Measurements from ENCODE around the gene CNTF.
"Not testable (repeated sequence)": the region's sequence is repeated elsewhere in the genome, so short reads cannot be mapped to it uniquely, and the experiment has no call there.

The CNTF gene, protein sequence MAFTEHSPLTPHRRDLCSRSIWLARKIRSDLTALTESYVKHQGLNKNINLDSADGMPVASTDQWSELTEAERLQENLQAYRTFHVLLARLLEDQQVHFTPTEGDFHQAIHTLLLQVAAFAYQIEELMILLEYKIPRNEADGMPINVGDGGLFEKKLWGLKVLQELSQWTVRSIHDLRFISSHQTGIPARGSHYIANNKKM

DNA sequence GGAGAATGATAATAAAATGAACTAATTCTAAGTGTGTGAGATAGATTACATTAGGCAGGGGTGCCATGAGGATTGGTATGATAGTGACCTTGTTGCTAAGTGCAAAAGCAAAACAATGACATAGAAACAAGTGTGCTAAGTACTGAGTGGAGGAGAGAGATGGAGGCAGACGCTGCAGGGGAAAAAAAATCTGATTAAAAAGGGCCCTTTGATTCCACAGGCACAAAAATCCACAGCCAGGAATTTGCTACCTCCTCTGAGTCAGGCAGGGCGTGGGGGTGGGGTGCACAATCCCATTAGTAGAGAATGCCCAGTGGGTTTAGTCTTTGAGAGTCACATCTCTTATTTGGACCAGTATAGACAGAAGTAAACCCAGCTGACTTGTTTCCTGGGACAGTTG, at the start of gene CNTF:
Gene CNTF (plus strand): TSS at position 322 of the 400 bp plus-strand sequence. CDS start 88 bp downstream, outside the sequence.
- DNase-seq = no peak

DNA sequence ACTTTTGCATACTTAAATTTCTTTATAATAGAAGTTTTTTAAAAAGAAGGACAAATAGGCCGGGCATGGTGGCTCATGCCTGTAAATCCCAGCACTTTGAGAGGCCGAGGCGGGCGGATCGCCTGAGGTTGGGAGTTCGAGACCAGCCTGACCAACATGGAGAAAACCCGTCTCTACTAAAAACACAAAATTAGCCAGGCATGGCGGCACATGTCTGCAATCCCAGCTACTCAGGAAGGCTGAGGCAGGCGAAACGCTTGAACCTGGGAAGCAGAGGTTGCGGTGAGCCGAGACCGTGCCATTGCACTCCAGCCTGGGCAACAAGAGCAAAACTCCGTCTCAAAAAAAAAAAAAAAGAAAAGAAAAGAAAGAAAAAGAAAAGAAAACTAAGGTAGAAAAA, 49.6 kb upstream of the CNTF start:
- DNase-seq = not testable (repeated sequence)

DNA sequence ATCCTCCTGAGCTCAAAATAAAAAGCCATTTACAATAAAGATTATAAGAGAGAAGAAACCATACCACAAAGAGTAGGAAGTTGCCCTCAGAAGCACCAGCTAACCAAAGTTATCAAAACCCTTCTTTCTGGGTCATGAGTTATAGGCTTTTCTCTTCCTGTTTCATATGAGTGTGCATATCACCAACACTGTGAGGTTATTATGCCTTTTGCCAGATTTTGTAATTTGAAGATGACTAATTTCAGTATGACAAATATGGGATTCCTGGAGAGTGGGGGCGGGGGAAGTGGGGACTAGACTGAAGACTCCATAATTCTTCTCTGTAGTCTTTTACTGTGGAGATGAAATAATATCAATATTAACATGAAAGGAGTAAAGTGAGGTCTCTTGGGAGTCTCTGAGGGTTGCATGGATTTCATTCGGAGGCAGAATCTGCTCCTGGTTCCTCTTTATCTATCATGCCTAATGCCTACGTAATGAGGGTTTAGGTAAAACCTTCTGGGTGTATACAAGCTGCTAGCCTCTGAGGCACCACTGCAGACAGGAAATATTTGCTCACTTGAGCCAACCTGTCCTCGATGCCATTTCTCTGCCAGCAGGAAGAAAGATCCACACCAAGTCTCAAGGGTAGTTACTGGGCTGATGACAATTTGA, 48.9 kb upstream of the CNTF start:
- peak in 2 of 4 experiments; percentile 22 to 30 for DNase-seq

DNA sequence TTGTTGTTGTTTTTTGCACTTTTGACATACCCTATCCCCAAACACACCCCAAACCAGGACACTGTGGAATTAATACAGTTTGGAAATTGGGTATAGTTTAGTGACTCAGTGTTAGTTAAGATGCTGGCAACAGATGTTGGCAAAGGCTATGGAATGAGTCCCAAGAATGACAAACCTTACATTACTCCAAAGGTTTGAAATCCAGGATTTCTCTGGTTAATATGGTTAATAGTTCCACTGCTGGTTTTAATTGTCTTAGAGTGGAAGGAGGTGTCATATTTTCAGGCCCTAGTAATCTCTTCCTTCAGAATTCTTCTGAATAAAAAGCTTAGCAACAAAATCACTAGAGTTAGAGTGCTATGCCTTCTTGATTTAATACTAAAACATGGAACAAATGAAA, 47.6 kb upstream of the CNTF start:
- DNase-seq = no peak

DNA sequence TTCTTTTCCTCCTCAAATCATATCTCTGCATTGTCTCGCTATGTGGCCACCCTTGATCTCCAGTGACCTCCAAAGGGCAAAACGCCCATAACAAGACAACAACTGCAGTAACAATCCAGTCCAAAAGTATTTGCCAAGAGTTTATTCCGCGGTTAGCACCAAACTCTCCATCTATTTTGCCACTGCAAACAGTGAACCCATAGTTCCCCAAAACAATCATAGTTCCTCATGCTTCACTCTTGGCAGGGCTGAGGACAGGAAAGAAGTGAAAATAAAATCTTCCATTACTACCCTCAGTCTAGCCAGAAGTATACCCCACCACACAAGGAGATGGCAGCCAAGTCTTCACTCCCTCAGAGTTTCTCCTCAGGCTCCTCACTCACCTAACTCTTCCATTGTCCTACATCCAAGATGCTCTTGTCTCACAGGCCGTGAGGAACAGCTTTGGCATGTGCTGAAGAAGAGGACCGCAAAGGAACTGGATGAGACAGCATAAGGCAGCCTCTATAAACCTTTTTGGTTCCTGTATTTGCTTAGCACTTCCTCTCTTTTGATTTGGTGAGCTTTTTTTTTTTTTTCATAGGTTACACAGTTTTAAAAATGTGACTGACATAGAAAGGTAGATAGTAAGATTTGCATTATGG, 47.0 kb upstream of the CNTF start, which contains the start of gene LPXN:
Gene LPXN (minus strand): TSS at position 480 of the 644 bp plus-strand sequence. CDS start 84 bp downstream, at position 396.
- DNase-seq = peak in 1 of 4 experiments; percentile 18

DNA sequence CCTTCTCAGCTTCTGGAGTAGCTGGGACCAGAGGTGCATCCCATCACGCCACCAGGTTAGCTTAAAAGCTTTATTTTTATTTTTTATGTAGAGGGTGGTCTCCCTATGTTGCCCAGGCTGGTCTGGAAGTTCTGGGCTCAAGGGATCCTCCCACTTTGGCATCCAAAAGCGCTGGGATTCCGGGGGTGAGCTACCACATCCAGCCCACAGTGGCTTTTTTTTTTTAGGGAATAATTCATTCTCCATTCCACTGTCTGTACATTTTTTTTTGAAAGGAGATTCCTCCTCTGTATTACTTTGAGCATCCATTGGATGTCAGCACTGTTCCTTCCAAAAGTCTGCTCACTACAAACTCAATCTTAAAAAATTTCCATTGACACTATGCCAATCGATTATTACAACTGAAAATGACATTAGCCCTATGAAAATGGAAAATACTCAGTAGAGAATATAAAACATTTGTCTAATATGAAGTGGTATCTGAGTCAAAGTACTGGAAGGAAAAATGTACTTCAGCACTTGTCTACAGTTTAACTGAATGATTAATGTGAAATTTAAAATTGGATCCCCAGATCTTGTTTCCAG, 45.5 kb upstream of the CNTF start:
- DNase-seq = no peak

DNA sequence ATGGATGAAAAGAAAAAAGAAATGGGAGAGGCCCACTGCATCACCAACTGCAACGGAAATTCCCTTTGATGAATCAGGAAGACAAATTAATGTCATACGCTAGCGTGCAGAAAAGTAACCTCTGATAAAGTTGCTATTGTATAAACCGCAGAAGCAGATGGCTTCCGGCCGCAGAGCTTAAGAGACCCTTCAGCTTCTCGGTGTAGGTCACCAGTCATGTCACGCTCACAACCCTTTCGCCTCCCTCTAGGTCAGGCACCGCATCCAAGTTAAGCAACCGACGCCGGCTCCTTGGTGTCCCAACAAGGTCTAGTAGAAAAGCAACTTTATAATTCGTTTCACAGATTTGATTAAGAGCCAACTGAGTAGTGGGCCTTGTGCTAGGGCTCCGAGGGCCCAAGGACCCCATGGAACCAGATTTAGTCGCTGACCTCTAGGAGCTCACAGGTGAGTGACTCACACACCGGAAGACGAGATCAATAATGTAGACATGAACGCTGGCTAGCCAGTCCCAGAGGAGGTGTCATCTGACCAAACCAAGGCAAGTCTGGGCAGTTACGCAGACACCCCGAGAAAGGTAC, 44.8 kb upstream of the CNTF start:
- peak; percentile 55 to 71 (median 58) for DNase-seq

DNA sequence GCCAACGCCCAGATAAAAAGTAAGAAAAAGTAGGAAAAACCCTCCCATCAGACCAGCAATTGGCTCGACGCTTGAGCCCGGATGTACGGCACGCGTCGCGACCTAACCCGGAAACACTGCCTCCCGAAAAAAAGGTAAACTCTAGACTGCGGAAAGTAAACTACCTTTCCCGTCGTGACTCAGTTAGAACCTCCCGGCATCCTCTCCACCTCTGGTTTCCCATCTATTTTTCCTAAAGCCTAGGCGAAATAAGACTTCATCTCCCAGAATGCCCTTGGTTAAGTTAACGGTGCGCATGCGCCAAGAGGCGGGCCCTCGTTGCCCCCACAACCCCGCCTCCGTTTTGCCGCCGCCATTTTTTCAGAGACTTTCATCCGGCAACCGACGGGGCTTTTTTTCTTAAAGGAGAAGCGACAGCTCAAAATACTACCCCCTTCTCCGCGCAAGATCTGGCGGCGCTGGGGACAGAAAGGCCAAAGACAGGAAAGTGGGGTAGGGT, 44.3 kb upstream of the CNTF start:
- peak; percentile 81 to 86 (median 84) for DNase-seq

DNA sequence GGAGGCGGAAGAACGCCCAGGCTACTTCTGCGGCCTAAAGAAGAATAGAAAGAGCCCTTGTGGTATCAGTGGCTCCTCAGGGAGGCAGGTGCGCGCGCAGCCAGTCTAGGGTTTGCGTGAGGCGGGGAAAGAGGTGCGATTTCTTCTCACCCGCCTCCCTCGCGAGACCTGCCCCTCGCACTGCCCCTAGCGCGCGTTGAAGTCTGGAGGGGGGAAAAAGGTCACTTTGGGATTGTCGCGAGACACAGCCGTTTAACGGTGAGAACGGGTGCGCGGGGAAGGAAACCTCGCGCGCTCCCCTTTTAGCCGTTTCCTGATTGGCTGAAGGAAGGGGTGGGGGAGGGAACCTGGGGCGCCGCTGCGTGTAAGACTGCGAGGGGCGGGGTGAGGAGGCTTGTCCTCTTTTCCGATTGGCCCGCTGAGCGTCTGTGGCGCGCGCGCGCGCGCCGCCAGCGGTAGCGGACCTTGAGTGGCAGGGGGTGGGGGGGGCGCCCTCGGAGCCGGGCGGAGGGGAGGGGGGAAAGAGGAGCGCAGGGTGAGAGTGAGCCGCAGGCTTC, 43.8 kb upstream of the CNTF start, which contains the start of gene ZFP91:
Gene ZFP91 (plus strand): TSS at position 429 of the 557 bp plus-strand sequence. CDS start 219 bp downstream, outside the sequence.
- peak; percentile 94 to 97 (median 96) for DNase-seq

DNA sequence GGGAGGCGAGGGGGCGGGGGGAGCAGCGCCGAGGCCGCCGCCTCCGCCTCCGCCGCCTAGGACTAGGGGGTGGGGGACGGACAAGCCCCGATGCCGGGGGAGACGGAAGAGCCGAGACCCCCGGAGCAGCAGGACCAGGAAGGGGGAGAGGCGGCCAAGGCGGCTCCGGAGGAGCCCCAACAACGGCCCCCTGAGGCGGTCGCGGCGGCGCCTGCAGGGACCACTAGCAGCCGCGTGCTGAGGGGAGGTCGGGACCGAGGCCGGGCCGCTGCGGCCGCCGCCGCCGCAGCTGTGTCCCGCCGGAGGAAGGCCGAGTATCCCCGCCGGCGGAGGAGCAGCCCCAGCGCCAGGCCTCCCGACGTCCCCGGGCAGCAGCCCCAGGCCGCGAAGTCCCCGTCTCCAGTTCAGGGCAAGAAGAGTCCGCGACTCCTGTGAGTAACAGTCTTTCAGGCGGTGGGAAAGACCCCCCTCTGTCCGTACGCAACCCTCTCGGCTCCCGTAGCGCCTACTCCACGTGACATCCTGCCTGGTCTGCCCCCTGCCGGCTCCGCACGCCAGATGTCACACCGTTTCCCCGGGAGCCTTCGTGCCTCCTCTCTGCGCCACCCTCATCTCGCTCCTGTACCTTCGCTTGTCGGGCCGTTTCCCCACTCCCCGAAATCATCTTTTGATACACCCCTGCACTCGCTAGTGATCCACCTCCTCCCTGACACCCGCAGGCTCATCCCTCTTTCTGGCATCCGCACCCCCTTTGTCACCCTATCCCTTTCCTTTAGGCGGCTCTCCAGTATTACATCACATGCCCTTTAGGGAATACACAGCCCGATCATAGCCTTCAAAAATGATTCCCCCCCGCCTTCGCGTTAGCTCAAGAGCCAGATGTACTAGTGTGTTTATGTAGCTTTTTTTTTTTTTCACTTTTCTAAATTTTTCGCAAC, 43.0 kb upstream of the CNTF start:
- peak; percentile 79 to 86 (median 84) for DNase-seq

DNA sequence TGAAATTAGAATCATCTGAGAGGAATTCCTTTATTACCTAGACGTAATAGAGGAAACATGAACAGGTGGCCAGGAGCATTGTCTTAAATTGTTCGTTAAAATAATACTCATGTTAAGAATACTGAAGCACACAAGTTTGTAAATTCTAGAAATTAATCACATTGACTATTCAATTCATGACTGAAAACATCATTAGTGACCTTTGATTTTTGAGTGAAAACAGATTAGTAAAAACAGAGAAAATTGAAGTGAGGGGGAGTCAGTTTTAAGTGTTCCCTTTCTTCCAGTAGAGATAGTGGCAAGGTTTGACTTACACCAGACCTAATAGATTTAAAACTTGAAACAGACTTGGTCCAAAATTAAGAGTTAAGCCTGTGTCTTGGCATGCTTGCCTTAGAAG, 42.2 kb upstream of the CNTF start:
- no peak for DNase-seq

DNA sequence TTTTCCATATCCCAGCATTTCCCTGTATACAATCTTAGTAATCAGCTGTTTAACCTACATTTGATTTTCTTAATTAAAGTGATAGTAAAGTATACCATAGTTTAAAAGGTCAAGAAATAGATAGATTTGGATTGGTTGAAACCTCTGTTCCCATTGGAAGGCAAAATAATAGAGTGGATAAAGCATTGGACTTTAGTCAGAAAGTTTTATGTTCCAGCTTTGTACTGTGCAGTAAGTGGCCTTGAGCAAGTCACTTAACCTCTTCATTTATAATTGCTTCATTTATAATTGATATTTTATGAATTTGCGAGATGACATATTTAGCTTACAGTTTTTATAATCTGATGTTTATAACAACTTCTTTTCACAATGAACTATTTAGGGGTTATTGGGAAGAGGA, 40.0 kb upstream of the CNTF start:
- no peak for DNase-seq

DNA sequence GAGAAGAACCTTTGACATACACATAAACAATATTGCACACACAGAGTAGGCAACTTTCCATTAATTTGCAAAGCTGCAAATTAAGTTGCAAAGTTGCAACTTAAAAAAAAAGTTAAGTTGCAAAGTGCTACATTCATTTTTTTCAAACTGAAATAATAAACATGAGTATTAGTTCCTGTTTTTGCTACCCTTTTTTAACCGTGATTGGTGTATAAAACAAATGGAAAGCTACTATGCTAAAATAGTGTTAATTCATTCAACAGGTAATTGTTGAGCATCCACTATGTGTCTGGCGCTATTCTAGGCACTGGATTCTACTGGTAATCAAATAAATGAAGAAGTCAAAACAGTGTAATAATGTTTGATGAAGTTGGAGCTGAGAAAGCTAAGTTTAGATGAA, 35.5 kb upstream of the CNTF start:
- no peak for DNase-seq

DNA sequence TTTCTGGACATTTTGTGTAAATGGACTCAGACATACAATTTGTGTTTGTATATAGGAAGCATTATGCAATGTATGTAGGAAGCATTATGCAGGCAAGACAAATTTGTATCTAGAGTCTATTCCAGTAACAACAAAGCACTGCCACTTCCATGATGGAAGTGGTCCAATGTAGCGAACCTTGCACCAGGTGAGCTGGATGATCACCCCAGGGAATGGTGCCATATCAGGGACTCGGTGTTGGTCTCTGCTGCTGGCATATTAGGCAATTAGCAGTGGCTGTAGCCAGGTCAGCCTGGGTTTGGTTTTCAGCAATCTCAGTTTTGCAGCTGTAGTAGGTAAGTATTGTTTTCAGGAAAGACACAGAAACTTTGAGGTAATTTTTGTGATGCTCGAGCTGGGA, 30.8 kb upstream of the CNTF start:
- DNase-seq = no peak

DNA sequence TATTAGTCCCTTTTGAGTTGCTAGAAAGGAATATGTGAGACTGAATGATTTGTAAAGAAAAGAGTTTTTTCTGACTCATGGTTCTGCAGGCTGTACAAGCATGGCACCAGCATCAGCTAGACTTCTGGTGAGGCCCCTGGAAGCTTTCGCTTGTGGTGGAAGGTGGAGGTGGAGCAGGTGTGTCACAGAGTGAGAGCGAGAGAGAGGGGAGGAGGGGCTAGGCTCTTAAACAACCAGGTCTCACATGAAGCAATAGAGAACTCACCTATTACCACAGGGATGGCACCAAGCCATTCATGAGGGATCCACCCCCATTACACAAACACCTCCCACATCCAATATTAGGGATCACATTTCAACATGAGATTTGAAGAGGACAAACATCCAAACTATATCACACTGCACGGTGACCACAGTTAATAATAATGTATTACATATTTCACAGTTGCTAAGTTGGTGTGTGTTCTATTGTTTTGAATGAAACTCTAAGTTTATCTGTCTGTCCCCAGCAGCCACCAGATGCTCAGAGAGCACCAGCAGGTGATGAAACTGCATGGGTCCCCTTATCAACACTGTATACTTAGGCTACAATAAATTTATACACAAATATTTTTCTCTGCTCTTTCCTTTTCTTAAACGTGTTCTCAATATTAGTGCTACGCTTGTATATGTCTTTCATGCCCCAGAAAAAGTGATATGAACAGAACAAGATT, 29.5 kb upstream of the CNTF start:
- peak in 2 of 4 experiments; percentile 10 to 27 for DNase-seq

DNA sequence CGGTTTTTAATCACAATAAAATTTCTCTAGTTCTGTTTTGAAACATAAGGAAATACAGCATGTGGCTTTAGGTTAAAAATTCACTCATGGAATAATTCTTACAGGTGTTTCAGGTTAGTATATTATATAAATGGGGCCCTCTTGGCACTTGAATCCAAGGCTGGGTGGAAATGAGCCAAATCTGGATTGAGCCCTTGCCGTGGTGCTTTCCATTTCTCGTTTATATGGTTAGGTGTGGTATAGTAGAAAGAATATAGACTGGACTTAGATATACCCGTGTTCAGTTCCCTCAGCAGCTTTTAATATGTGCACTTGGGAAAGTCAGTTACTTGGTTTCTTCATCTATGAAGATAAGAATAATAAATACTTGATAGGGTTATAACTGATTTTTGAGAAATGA, 27.6 kb upstream of the CNTF start:
- no peak for DNase-seq

DNA sequence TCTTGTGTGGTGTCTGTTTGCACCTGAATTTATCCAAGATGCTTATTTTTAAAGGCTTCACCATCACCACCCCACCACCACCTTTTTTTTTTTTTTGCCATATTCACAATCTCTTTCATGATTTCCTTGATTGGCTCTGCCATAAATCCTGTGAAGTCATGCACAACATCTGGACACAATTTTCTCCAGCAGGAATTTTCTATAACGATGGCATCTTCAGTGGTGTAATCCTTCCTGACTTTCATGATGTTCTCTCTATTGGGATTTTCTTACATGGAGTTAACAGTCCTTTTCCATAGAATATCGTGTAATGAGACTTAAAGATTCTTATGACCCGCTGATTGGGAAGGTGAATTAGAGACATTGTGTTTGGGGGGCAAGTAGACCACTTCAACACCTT, 25.8 kb upstream of the CNTF start:
- no peak for DNase-seq

DNA sequence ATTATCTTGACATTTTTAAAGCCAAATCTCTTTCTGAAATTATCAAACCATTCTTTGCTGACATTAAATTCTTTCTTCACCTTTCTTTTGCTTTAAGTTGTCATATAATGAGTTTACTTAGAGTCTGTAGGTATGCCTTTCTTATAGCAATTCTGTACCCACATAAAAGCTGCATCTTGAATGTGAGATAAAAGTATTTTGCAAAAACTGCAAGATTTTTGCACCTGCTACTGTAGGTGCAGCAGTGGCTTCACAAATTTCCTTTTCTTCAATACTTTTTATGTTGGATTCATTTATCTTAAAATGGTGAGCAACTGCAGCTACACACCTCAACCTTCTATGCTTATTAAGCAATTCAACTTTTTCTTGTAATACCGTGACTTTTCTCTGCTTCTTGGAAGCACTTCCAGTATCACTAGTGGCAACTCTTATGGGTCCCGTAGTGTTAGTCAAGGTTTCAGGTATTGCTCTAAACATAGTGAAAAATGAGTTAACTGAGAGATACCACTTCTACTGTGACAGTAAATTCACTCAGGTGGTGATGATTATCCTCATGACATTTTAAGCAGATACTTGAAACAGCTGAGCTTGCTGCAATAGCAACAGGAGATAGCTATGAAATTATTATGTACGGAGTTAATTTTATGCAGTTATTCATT, 24.9 kb upstream of the CNTF start:
- no peak for DNase-seq

DNA sequence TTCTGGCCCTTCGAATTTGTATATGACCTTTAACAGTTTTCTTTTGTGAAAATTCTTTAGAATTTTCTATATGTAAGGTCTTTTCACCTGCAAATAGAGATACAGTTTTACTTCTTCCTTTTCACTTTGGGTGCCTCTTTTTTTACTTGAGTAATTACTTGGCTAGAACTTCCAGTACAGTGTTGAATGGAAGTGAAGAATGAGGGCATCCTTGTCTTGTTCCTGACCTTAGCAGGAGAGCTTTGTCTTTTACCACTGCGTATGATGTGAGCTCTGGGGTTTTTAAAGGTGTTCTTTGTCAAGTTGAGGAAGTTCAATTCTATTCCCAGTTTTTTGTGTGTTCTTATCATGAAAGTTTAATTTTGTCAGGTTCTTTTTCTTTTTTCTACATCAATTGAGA, 22.0 kb upstream of the CNTF start:
- no peak for DNase-seq

All from activated CD4-positive, CD25-positive, alpha-beta regulatory T cell (primary cell).